GM21367 (cell line): Measurements from ENCODE around the gene SPRR2E.
"Not testable (repeated sequence)": the region's sequence is repeated elsewhere in the genome, so short reads cannot be mapped to it uniquely, and the experiment has no call there.

Experiments
- ATAC-seq: cut with Tn5 transposase; IDR thresholded peaks from one replicate; pipeline ENCODE4 v1.9.1; 2021; ENCODE audit not compliant: unreplicated experiment

SPRR2E gene

DNA sequence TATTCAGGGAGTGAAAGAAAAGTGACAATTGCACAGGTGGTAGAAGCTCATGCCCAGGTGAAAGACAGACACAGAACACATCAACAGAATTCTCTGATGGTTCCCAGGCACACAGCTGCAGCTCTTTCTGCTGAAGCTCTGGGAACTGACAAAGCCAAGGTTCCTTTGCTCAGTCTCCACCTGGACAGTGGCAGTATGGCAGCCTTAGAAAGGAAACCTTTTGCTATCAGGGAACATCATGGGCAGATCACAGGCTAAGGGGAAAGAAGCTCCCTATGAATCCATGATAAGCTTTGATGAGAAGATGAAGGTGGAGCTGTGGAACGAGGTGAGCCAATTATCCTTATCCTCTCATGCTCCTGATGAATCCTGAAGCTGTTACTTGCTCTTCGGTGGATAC lies 24.1 kb downstream of the SPRR2E start:
- ATAC-seq, result no peak

DNA sequence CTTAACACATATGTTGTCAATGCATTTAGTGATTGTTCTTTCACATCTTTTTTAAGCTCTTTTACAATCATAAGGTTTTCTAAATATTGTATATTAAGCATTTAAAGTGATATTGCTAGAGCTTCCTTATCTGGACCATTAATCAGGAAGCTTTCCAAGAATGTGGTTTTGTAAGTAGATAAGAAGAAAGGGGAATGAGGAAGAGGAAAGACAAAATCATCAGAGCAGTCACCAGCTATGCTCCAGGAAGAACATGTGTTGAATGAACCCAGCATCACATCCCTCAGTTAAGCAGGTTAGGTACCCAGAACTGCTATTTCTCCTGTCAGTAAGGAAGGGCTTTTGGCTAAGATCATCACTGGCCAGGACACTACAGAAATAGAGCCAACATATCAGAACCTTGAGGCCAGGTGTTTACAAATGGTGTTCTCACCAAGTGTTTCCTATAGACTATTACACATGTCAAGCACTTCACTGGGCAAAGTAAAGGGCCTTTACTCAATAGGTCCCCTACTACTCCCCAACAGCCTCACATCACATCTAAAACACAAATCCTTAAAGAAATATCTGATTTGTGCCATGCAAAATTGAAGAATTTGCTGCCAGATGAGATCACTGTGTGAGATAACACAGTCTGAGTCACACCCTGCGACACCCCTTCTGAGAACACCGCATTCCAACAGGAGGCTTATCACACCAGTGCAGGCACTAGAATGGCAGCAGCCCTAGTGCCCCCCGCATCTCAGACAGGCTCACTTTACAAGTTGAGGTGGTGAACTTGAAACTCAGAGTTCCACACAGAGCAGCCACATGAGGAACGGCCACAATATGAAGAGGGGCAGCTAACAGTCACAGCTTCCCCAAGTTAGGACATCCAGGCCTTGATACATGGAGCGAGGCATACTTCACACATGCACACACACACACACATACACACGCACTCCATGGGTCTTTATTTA lies 35.2 kb downstream of the SPRR2E start:
- no peak for ATAC-seq

DNA sequence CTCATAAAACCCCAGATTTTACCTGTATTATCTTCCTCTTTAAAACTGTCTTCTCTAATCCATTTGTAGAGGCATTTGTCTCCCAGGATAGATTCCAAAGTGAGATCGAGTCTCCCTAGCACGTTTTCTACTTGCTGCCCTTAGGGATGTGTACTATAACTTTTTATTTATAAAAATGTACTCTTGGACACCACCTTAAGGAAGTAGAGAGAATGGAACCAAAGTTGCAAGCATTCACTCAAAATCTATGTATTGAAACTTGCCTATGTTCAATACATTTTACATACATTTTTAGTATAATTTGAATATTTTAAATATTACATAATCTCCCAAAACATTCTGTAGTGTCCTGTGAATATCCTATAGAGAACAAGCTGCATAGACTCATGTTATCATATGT lies 36.2 kb downstream of the SPRR2E start:
- ATAC-seq, result no peak

DNA sequence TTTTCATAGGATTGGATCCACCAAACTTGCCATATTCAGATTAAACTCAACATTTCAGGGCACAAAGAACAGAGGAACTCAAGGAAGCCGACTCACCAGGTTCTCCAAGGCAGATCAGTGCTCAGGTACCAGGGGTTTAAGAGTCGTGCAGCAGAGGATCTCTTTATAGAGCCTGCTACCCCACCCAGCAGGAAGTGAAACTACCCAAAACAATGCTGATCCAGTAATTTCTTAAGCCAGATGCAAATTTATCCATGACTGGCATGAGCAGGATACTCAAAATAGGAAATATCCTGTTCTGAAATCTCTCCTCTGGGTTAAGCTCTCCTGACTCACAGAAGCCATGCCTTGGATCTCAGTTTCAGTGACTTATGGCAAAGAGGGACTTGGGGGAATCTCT lies 37.0 kb downstream of the SPRR2E start, which contains the start of gene SPRR2A:
SPRR2A (minus strand) TSS at position 138 of the 400 bp plus-strand sequence. CDS start 777 bp downstream, outside the sequence.
- ATAC-seq, result no peak

DNA sequence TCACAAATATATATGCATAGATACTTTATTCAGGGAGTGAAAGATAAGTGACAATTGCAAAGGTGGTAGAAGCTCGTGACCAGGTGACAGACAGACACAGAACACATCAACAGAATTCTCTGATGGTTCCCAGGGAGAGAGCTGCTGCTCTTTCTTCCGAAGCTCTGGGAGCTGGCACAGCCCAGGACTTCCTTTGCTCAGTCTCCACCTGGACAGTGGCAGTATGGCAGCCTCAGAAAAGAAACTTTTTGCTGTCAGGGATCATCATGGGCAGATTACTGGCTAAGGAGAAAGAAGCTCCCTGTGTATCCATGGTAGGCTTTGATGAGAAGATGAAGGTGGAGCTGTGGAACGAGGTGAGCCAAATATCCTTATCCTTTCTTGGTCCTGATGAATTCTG lies 38.2 kb downstream of the SPRR2E start:
- ATAC-seq, result not testable (repeated sequence)

DNA sequence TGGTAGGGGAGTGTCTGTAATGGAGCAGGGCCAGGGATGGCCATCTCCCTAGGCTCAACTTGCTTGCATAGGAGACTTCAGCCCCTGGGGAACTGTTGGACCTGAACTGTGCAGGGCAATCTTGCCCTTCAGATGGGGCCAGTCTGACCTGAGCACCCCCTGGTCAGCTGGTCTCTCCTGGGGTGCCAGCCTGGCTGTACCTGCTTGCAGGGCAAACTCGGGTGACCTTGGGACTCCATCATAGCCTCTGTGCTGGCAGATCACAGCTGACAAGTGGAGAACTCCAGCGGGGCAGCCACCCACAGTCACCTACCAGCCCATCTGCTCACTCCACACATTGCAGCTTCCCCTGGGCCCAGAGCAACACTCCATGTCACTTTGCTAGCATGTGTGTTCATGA lies 45.1 kb downstream of the SPRR2E start:
- ATAC-seq, result no peak
